Prostate gland (tissue), 2 donors: Measurements from ENCODE around the gene OTUD5.

Source experiments
- CTCF ChIP-seq, 4 experiments: fragments of 200-600 bp in 2 of 4; fragments of 450-650 bp in 2 of 4; sonication (generic) in 2 of 4; IDR thresholded peaks; 1 replicate in 3 of 4; 2 replicates in 1 of 4; pipeline ENCODE4 v1.5.1; 2016 to 2019; ENCODE audit warnings: antibody characterized with exemption in 4 of 4, mild to moderate bottlenecking in 2 of 4, moderate library complexity in 2 of 4
- POLR2A ChIP-seq: fragments of 450-650 bp; IDR thresholded peaks from one replicate; pipeline ENCODE4 v1.6.1; 2016; ENCODE audit warnings: antibody characterized with exemption, mild to moderate bottlenecking
- POLR2AphosphoS5 ChIP-seq: sonication (generic); formaldehyde crosslinking; IDR thresholded peaks from one replicate; pipeline ENCODE4 v1.6.1; 2017; ENCODE audit warnings: antibody characterized with exemption

GRCh38 chrX:48890934-48891401 is 66.4 kb downstream of the OTUD5 start:
- TF ChIP-seq POLR2A = no peak
- TF ChIP-seq CTCF (IDR thresholded peaks at IDR 0.05) = no peak
- no peak for TF ChIP-seq POLR2AphosphoS5
